GM23338 (cell line): ENCODE data around the gene KCNMA1. TPM values are rescaled to one million over a fixed set of nuclear protein-coding genes. Genes with fewer than 3 reads are reported as not detected.

Source experiments
- ATAC-seq: fragments of 200-7000 bp; cut with Tn5 transposase; 3 replicates; pipeline ENCODE4 v1.9.1; 2020
- DNase-seq: peaks from one replicate; pipeline ENCODE4 v3.0.0-alpha.2; 2015; ENCODE audit warnings: low spot score
- H2AFZ ChIP-seq: fragments of 200-600 bp; sonication (generic); 2 replicates; pipeline ENCODE4 v1.8.0; 2016; ENCODE audit warnings: antibody characterized with exemption, mild to moderate bottlenecking, moderate library complexity
- H3F3A ChIP-seq: fragments of 200-600 bp; sonication (generic); replicated peaks from 2 replicates; pipeline ENCODE4 v1.8.0; 2017; ENCODE audit warnings: antibody characterized with exemption, mixed run types, low read depth
- H3K27ac ChIP-seq: fragments of 200-600 bp; sonication (generic); 2 replicates; pipeline ENCODE4 v1.6.1; 2016; ENCODE audit warnings: low read depth
- H3K27me3 ChIP-seq: fragments of 200-600 bp; sonication (generic); 2 replicates; pipeline ENCODE4 v1.8.0; 2016; ENCODE audit warnings: mild to moderate bottlenecking, mixed run types, moderate library complexity; ENCODE audit not compliant: insufficient read depth
- H3K36me3 ChIP-seq: fragments of 200-600 bp; sonication (generic); 2 replicates; pipeline ENCODE4 v1.8.0; 2016; ENCODE audit warnings: mild to moderate bottlenecking; ENCODE audit not compliant: insufficient read depth
- H3K4me1 ChIP-seq: fragments of 200-600 bp; sonication (generic); 2 replicates; pipeline ENCODE4 v1.8.0; 2016; ENCODE audit warnings: mild to moderate bottlenecking, moderate library complexity; ENCODE audit not compliant: insufficient read depth
- H3K4me2 ChIP-seq: fragments of 200-600 bp; sonication (generic); 2 replicates; pipeline ENCODE4 v1.7.1; 2017; ENCODE audit warnings: mixed run types
- H3K4me3 ChIP-seq: fragments of 200-600 bp; sonication (generic); 2 replicates; pipeline ENCODE4 v1.6.1; 2016; ENCODE audit warnings: mixed run types
- H3K79me2 ChIP-seq: fragments of 200-600 bp; sonication (generic); replicated peaks from 2 replicates; pipeline ENCODE4 v1.8.0; 2017; ENCODE audit warnings: mild to moderate bottlenecking; ENCODE audit not compliant: insufficient read depth
- H3K9me2 ChIP-seq: fragments of 200-600 bp; sonication (generic); 2 replicates; pipeline ENCODE4 v1.8.0; 2017; ENCODE audit not compliant: insufficient read depth
- H4K20me1 ChIP-seq: fragments of 200-600 bp; sonication (generic); replicated peaks from 2 replicates; pipeline ENCODE4 v1.8.0; 2017; ENCODE audit warnings: mild to moderate bottlenecking; ENCODE audit not compliant: insufficient read depth
- H3K27ac Mint-ChIP-seq: 2 replicates; pipeline ENCODE4 v1.8.0; 2020; ENCODE audit warnings: inconsistent platforms, mild to moderate bottlenecking, moderate library complexity, mixed read lengths
- H3K27me3 Mint-ChIP-seq: 3 replicates; pipeline ENCODE4 v1.8.0; 2022; ENCODE audit warnings: low read depth, mild to moderate bottlenecking, moderate library complexity, mixed read lengths, inconsistent platforms; ENCODE audit not compliant: insufficient read depth, poor library complexity
- H3K36me3 Mint-ChIP-seq: 3 replicates; pipeline ENCODE4 v1.8.0; 2021; ENCODE audit warnings: low read depth, mild to moderate bottlenecking, inconsistent platforms, moderate library complexity, mixed read lengths
- H3K4me1 Mint-ChIP-seq: 3 replicates; pipeline ENCODE4 v1.8.0; 2020; ENCODE audit warnings: mild to moderate bottlenecking, inconsistent platforms, mixed read lengths
- H3K4me3 Mint-ChIP-seq: 3 replicates; pipeline ENCODE4 v1.8.0; 2021; ENCODE audit warnings: moderate library complexity, mild to moderate bottlenecking, inconsistent platforms, mixed read lengths
- H3K9me3 Mint-ChIP-seq: 3 replicates; pipeline ENCODE4 v1.8.0; 2020; ENCODE audit warnings: moderate library complexity, mild to moderate bottlenecking, inconsistent platforms, mixed read lengths
- CREB1 ChIP-seq: fragments of 250-450 bp; sonication (Bioruptor Pico); IDR thresholded peaks from 2 replicates; pipeline ENCODE4 v1.5.0; 2020; ENCODE audit warnings: low read depth, mild to moderate bottlenecking, moderate library complexity
- CTCF ChIP-seq, 2 experiments: fragments of 200-600 bp in 1 of 2; sonication (generic) in 1 of 2; conservative IDR thresholded peaks; 2 replicates each; pipeline versions ENCODE4 v1.5.1 to v1.6.1; 2016 to 2017; ENCODE audit warnings: antibody characterized with exemption in 2 of 2, low read depth in 2 of 2, mild to moderate bottlenecking in 2 of 2, moderate library complexity in 1 of 2
- ETS1 ChIP-seq: IDR thresholded peaks from 2 replicates; pipeline ENCODE4 v1.6.1; 2016; ENCODE audit warnings: antibody characterized with exemption
- EZH2 ChIP-seq: fragments of 200-600 bp; sonication (generic); IDR thresholded peaks from one replicate; pipeline ENCODE4 v1.8.0; 2017; ENCODE audit warnings: antibody characterized with exemption, mild to moderate bottlenecking, low read depth; ENCODE audit not compliant: unreplicated experiment
- EZH2phosphoT487 ChIP-seq: fragments of 200-600 bp; sonication (generic); IDR thresholded peaks from one replicate; pipeline ENCODE4 v1.8.1; 2018; ENCODE audit warnings: antibody characterized with exemption; ENCODE audit not compliant: unreplicated experiment
- JUNB ChIP-seq: IDR thresholded peaks from one replicate; pipeline ENCODE4 v1.6.1; 2016; ENCODE audit warnings: antibody characterized with exemption; ENCODE audit not compliant: unreplicated experiment
- NANOG ChIP-seq: IDR thresholded peaks from 2 replicates; pipeline ENCODE4 v1.6.1; 2016; ENCODE audit warnings: antibody characterized with exemption, borderline replicate concordance
- POLR2AphosphoS5 ChIP-seq: IDR thresholded peaks from 2 replicates; pipeline ENCODE4 v1.6.1; 2016; ENCODE audit warnings: antibody characterized with exemption, low read depth
- STAT1 ChIP-seq: IDR thresholded peaks from one replicate; pipeline ENCODE4 v1.6.1; 2016; ENCODE audit warnings: antibody characterized with exemption; ENCODE audit not compliant: unreplicated experiment
- ZNF114 ChIP-seq: fragments of 250-450 bp; sonication (Bioruptor Pico); IDR thresholded peaks from 2 replicates; pipeline ENCODE4 v1.5.0; 2020; ENCODE audit warnings: mild to moderate bottlenecking, moderate library complexity
- ZNF331 ChIP-seq: fragments of 250-450 bp; sonication (Bioruptor Pico); IDR thresholded peaks from 2 replicates; pipeline ENCODE4 v1.5.0; 2020; ENCODE audit warnings: low read depth, mild to moderate bottlenecking, moderate library complexity
- polyA plus RNA-seq: library from polyadenylated mRNA; unstranded; fragments of >200 nt; fragmentation: Nextera tagmentation; extraction: Ambion mirVana; gene quantifications from 2 replicates; pipeline ENCODE4 v1.2.1, GENCODE V29; 2016
- total RNA-seq: library from RNA; depleted of rRNA; stranded (reverse); fragments of >200 nt; shearing (Covaris generic); gene quantifications from 2 replicates; pipeline ENCODE4 v1.2.3, GENCODE V29; 2014
- TF ChIP-seq, protein P1 (sequence below): IDR thresholded peaks from one replicate; pipeline ENCODE4 v1.6.1; 2018; ENCODE audit warnings: antibody characterized with exemption; ENCODE audit not compliant: unreplicated experiment
- TF ChIP-seq, protein P2 (sequence below): fragments of 250-450 bp; sonication (Bioruptor Pico); IDR thresholded peaks from 2 replicates; pipeline ENCODE4 v1.5.0; 2020; ENCODE audit warnings: mild to moderate bottlenecking, moderate library complexity

Gene KCNMA1
- total and polyA plus RNA-seq, 2 experiments from 2014 or later, result 8.2 to 9.0 TPM

DNA sequence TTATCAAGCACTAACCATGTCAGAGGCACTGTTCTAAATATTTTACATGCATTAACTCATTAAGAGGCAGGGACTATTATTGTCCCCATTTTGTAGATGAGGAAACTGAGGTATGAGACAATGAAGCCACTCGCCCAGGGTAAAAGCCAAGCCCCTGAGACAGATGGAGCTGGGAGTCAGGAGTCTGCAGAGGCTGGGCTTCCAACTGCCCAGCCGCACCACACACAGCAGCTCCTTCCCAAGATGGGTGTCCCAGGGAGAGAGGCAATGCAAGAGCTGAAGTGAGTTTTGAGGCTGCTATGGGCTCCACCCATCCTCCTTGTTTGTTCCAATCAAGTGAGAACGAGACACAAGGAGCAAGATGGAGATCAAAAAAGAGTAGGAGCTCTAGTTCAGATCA is 244.2 kb downstream of the KCNMA1 start:
- Mint-ChIP-seq H3K4me3 (no peak overlapping the region), H3K4me1 (peaks cover 29% of the 10 kb centered on the region), H3K9me3 (no peaks in the 10 kb centered on the region), H3K36me3 (no peaks in the 10 kb centered on the region), H3K27ac (no peak overlapping the region), H3K27me3 (peaks cover 5% of the 10 kb centered on the region)
- H3K27me3 ChIP-seq, result no peaks in the 10 kb centered on the region
- H2AFZ ChIP-seq, result no peak overlapping the region
- no peak overlapping the region for H3K4me2 ChIP-seq
- no peak for ATAC-seq
- H3K27ac ChIP-seq, result no peak overlapping the region
- no peaks in the 10 kb centered on the region for H3F3A ChIP-seq
- TF ChIP-seq ETS1 (no peak), ZNF331 (CRISPR knock-in tag) (no peak), POLR2AphosphoS5 (no peak), NANOG (no peak), CREB1 (CRISPR knock-in tag) (no peak), CTCF (conservative IDR thresholded peaks at IDR 0.05; ENCODE audit: low read depth in 2 of 2) (no peak), STAT1 (no peak), EZH2phosphoT487 (no peak), JUNB (no peak), EZH2 (no peak), ZNF114 (no peak)
- TF ChIP-seq, protein P1, sequence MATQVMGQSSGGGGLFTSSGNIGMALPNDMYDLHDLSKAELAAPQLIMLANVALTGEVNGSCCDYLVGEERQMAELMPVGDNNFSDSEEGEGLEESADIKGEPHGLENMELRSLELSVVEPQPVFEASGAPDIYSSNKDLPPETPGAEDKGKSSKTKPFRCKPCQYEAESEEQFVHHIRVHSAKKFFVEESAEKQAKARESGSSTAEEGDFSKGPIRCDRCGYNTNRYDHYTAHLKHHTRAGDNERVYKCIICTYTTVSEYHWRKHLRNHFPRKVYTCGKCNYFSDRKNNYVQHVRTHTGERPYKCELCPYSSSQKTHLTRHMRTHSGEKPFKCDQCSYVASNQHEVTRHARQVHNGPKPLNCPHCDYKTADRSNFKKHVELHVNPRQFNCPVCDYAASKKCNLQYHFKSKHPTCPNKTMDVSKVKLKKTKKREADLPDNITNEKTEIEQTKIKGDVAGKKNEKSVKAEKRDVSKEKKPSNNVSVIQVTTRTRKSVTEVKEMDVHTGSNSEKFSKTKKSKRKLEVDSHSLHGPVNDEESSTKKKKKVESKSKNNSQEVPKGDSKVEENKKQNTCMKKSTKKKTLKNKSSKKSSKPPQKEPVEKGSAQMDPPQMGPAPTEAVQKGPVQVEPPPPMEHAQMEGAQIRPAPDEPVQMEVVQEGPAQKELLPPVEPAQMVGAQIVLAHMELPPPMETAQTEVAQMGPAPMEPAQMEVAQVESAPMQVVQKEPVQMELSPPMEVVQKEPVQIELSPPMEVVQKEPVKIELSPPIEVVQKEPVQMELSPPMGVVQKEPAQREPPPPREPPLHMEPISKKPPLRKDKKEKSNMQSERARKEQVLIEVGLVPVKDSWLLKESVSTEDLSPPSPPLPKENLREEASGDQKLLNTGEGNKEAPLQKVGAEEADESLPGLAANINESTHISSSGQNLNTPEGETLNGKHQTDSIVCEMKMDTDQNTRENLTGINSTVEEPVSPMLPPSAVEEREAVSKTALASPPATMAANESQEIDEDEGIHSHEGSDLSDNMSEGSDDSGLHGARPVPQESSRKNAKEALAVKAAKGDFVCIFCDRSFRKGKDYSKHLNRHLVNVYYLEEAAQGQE, result no peak
- TF ChIP-seq, protein P2, sequence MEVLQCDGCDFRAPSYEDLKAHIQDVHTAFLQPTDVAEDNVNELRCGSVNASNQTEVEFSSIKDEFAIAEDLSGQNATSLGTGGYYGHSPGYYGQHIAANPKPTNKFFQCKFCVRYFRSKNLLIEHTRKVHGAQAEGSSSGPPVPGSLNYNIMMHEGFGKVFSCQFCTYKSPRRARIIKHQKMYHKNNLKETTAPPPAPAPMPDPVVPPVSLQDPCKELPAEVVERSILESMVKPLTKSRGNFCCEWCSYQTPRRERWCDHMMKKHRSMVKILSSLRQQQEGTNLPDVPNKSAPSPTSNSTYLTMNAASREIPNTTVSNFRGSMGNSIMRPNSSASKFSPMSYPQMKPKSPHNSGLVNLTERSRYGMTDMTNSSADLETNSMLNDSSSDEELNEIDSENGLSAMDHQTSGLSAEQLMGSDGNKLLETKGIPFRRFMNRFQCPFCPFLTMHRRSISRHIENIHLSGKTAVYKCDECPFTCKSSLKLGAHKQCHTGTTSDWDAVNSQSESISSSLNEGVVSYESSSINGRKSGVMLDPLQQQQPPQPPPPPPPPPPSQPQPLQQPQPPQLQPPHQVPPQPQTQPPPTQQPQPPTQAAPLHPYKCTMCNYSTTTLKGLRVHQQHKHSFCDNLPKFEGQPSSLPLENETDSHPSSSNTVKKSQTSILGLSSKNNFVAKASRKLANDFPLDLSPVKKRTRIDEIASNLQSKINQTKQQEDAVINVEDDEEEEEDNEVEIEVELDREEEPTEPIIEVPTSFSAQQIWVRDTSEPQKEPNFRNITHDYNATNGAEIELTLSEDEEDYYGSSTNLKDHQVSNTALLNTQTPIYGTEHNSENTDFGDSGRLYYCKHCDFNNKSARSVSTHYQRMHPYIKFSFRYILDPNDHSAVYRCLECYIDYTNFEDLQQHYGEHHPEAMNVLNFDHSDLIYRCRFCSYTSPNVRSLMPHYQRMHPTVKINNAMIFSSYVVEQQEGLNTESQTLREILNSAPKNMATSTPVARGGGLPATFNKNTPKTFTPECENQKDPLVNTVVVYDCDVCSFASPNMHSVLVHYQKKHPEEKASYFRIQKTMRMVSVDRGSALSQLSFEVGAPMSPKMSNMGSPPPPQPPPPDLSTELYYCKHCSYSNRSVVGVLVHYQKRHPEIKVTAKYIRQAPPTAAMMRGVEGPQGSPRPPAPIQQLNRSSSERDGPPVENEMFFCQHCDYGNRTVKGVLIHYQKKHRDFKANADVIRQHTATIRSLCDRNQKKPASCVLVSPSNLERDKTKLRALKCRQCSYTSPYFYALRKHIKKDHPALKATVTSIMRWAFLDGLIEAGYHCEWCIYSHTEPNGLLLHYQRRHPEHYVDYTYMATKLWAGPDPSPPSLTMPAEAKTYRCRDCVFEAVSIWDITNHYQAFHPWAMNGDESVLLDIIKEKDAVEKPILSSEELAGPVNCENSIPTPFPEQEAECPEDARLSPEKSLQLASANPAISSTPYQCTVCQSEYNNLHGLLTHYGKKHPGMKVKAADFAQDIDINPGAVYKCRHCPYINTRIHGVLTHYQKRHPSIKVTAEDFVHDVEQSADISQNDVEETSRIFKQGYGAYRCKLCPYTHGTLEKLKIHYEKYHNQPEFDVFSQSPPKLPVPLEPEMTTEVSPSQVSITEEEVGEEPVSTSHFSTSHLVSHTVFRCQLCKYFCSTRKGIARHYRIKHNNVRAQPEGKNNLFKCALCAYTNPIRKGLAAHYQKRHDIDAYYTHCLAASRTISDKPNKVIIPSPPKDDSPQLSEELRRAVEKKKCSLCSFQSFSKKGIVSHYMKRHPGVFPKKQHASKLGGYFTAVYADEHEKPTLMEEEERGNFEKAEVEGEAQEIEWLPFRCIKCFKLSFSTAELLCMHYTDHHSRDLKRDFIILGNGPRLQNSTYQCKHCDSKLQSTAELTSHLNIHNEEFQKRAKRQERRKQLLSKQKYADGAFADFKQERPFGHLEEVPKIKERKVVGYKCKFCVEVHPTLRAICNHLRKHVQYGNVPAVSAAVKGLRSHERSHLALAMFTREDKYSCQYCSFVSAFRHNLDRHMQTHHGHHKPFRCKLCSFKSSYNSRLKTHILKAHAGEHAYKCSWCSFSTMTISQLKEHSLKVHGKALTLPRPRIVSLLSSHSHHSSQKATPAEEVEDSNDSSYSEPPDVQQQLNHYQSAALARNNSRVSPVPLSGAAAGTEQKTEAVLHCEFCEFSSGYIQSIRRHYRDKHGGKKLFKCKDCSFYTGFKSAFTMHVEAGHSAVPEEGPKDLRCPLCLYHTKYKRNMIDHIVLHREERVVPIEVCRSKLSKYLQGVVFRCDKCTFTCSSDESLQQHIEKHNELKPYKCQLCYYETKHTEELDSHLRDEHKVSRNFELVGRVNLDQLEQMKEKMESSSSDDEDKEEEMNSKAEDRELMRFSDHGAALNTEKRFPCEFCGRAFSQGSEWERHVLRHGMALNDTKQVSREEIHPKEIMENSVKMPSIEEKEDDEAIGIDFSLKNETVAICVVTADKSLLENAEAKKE (CRISPR knock-in tag), result no peak
- H3K36me3 ChIP-seq, result no peaks in the 10 kb centered on the region
- H4K20me1 ChIP-seq, result no peaks in the 10 kb centered on the region
- peaks cover 20% of the 10 kb centered on the region for H3K4me1 ChIP-seq
- H3K4me3 ChIP-seq, result no peak overlapping the region
- H3K9me2 ChIP-seq, result no peaks in the 10 kb centered on the region
- DNase-seq, result no peak
- H3K79me2 ChIP-seq, result 0 out of 2 replicates have a peak, but pooled peaks cover 3% of the 10 kb centered on the region
